GM04503 (cell line): Measurements from ENCODE around the gene UBE2L3.
"Not testable (repeated sequence)": the region's sequence is repeated elsewhere in the genome, so short reads cannot be mapped to it uniquely, and the experiment has no call there.

ENCODE experiments used
- DNase-seq: peaks from one replicate; pipeline ENCODE4 v3.0.0-alpha.2; 2012; ENCODE audit warnings: low read depth

UBE2L3 gene

DNA sequence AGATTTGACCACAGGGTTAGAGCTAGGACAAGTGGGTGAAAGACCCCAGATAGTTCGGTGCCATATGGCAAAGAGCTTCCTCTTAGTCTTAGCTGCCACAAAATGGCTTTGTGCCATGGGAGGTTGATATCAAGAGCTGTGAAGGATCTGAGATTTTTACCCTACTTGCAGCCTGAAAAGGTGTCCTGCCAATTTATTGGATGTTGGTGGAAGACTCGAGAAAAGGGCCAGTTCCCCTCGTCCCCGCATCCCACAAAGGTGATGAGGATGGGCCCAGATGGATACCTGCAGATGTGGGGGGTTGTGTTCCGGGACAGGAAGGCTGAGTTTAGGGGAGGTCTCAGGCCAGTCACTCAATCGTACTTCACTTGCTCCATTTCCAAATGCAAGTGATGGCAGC, 35.1 kb downstream of the UBE2L3 start:
- no peak for DNase-seq

DNA sequence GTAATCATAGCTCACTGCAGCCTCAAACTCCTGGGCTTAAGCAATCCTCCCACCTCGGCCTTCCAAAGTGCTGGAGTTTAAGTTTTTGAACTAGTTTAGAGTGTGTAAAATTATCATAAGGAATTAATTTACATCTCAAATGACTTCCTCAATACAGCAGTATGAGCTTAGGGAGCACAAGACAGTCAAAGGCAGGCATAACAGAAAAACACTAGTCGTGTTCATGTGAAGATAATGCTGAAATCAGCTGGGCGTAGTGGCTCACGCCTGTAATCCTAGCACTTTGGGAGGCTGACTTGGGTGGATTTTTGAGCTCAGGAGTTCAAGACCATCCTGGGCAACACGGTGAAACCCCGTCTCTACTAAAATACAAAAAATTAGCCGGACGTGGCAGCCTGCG, 36.5 kb downstream of the UBE2L3 start:
- DNase-seq: no peak

DNA sequence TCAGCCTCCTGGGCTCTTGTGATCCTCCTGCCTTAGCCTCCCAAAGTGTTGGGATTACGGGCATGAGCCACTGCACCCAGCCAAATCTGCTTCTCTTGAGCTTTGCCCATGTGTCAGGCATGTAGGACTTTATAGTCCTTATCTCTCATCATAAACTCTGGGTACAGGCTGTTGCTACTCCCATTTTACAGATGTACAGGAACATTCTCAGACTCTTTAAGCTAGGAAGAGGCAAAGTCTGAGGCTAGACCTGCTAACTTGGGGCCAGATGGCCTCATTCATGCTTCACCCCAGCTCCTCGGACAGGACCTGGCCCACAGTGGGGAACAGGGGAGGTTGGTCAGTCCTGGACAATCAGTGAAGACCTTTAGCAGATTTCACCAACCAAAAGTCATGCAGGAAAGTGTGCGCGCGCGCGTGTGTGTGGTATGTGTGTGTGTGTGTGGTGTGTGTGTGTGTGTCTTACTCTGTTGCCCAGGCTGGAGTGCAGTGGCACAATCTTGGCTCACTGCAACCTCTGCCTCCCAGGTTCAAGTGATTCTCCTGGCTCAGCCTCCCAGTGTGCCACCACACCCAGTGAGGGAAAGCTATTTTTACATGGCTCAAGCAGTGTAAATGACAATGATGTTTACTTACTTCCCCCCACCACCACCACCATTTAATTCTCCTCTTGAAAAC, 38.5 kb downstream of the UBE2L3 start:
- DNase-seq: no peak

DNA sequence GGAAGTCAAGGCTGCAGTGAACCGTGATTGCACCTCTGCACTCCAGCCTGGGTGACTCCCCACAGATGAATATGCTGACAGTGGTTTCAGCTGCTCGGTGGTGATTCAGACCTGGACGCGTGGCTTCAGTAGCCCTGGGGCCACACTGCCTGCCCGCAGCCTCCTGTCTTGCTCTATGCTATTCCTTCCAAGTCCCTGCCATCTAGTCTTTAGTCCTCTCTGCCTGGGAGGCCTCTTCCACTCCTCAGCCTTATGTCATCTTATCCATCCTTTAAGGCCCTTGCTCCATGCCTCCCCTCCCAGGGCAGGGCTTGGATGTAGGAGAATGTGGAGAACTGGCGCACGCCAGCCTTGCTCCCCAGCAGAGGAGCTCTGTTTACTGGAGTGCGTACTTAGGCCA, 39.3 kb downstream of the UBE2L3 start:
- DNase-seq: no peak

DNA sequence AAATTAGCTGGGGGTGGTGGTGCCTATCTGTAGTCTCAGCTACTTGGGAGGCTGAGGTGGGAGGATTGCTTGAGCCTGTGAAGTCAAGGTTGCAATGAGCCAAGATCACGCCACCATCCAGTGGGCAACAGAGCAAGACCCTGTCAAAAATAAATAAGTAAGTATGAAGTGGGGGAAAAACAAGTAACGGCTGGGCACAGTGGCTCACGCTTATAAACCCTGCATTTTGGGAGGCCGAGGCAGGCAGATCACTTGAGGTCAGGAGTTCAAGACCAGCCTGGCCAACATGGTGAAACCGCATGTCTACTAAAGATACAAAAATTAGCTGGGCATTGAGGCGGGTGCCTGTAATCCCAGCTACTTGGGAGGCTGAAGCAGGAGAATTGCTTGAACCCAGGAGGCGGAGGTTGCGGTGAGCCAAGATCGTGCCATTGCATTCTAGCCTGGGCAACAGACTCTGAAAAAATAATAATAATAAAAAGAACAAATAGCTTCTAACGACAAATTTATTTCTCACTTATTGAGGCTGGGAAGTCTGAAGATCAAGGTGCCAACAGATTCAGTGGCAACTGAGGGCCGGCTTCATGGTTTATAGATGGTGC, 42.1 kb downstream of the UBE2L3 start:
- DNase-seq: not testable (repeated sequence)

DNA sequence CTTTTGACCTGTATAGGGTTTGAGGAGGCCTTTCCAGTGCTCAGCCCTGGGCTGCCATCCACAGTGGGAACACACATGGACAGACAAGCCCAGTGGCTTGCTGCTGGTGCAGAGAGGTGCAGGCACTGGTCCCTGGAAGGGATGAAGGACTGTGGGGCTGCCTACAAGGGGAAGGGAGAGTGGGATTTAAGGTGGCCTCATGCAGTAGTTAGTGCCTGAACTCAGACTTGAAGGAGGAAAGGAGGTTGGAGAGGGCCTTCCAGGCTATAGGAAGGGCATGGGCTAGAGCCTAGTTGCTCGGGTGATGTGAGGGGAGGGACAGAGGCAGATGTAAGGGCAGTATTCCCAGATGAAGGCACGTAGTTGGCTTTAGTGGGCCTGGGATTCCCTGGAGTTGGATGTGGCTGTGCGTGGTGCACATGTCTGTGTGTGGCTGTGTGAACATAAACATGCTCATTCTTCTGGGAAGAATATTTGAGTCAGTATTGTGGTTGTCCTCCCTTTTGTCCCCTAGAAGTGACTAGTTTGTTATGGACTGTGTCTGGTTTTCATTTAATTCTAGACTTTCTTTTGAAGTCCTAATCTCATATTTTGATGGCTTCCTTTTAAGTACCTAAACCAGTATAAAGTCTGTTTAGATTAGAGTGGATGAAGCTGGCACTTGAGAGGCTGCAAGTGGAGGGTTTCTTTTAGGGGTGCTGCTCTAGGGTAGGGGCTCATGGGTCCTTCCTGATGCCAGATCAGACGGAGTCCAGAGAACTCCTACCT, 43.9 kb downstream of the UBE2L3 start:
- no peak for DNase-seq

DNA sequence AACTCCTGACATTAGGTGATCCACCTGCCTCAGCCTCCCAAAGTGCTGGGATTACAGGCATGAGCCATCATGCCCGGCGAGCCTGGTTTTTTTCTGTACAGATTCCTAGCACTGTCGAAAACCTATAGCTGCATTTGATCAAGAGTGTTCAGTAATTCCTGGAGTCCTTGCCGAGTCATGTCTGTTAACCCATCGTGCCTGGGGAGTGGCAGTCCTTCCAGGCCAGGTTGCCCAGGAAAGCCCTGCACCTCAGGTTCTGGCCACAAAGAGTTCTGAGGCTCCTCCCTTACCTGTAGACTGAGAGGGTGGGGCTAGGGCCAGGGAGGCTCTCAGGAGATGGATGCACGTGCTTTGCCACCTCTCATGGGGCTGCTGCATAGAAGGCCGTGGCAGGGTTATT, 45.3 kb downstream of the UBE2L3 start:
- DNase-seq: no peak

DNA sequence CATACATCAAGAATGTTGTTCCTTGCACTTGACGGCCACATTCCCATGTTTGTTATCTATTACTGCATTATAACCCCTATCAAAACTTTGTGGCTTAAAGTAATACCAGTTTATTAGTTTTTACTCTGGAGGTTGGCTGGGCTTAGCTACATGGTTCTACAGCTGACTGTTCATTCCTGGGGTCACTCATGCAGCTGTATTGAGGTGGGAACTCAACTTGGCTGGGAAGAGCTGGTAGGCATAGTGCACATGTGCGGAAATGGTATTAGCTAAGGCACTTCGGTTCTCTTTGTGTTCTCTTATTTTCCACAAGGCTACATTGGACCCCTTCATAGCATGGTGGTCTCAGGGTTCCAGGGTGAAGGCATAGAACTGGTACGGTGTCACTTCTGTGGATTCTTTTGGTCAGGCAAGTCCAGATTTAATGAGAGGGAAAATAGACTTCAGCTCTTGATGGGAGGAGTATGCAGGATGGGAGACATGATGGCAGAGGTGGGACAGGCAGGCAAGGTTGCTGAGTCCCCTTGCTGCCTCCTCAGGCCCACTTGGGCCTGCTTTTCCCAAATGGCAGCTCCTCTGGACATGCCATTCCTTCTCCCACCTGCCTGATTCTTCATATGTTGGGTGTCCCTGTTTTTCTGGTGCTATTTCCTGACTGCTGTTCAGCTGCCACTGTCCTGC, 46.2 kb downstream of the UBE2L3 start:
- DNase-seq: no peak

DNA sequence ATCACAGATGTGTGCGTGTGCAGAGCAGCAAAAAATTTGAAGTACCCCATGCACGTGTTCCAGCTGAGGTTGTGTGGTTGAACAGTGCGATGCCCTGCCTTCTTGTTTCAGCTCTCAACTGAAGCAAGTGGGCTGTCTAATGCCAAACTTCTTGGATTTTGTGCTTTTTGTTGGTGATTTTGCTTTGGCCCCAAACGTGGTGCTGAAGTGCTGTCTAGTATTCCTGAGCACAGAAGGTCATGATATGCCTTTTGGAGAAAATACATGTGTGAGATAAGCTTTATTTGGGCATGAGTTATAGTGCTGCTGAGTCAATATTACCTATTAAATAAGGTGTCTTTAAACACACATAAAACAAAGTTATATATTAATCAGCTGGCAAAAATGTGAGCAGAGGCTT, 48.2 kb downstream of the UBE2L3 start:
- DNase-seq: no peak

DNA sequence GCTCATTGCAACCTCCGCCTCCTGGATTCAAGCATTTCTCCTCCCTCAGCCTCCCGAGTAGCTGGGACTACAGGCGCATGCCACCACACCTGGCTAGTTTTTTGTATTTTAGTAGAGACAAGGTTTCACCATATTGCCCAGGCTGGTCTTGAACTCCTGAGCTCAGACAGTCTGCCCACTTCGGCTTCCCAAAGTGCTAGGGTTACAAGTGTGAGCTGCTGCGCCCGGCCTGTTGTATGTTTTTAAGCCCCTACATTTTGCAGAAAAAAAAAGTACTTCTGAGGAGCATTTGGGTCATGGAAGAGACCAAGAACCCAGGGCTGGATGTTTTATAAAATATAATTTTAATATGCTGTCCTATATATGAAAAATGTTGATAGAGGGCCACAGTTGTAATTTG, 49.8 kb downstream of the UBE2L3 start:
- not testable (repeated sequence) for DNase-seq

DNA sequence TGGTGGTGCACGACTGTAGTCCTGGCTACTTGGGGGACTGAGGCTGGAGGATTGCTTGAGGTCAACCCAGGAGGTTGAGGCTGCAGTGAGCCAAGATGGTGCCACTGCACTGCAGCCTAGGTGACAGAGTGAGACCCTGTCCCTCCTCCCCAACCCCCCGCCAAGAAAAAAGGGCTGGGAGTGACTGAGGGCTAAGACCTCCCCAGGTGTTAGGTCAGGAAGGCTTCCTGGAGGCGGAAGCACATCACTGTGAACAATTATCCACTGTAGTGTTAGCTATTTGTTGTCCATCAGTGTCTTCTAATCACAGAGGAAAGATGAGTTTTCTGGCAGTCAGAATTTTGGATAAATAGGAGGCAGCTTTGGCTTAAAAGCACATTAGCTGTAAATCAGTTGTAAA, 53.5 kb downstream of the UBE2L3 start:
- no peak for DNase-seq

DNA sequence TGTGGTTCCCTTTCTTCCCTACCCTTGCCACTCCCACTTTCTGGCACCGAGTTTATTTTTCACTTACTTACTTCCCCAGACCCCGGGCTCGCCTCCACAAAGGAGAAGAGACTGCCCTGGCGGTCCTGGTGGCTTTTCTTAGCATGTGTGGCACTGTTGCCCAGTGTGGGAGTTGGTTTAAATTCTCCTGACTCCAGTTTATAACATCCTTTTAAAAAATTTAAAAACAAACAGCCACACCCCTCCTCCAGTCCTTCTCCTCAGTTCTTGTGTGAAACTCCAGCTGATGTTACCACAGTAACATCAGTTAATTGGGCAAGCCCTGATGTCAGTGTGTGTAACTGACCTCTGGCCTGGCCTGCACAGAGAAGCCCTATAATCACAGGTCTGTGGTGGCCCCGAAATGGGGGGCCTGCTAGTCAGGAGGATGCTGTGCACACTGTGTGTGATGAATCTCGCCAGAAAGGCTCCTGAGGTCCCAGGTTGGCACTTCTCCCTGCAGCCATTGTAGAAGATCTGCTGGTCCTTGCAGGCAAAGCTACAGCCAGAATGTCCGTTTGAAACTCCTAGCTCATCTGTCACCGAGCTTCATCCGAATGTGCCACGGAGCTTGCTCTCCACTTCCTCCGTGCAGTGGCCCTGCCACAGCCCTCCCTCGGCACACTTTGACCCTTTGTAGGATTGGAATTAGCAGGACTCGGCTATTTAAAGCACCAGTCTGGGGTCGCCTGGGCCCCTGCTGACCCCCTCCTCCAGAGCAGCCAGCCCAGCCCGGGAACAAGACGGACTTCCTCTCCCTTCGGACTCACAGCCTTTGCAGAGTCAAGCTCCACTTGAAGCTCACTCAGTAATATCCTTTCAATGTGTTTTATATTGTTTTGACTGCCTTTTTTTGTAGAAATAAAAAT, 54.8 kb downstream of the UBE2L3 start:
- DNase-seq: no peak

DNA sequence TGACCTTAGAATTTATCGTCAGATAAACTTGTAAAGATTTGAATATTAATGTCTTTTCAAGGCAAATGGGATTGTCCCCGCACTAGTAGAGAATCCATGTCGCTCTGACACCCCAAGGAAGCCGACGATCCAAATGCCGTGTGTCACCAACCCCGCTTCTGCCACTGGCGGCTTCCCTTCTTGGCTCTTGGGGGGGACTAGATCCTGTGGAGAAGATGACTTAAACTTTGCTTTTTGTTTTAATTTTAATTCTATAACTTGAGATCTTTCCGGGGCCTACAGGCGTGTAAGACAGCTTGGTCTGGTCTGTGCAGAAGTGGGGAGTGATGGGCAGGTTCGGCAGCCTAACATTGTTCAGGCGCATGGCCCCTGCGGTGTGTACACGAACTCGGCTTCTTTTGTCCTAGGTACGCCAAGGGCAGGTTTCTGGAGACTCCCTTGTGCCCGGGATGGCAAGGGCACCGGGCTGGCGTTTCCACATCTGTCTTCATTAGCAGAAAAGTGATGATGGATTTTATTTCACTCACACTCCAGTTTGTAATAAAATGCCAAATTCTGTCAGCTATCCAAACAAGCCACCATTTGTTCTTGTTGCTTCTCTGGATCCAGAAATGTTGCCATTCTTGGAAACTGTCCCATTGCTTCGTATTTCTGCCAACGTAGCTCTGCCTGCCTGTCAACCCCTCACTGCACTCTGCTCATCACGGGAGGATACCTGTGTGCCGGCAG, 55.6 kb downstream of the UBE2L3 start:
- DNase-seq: no peak

DNA sequence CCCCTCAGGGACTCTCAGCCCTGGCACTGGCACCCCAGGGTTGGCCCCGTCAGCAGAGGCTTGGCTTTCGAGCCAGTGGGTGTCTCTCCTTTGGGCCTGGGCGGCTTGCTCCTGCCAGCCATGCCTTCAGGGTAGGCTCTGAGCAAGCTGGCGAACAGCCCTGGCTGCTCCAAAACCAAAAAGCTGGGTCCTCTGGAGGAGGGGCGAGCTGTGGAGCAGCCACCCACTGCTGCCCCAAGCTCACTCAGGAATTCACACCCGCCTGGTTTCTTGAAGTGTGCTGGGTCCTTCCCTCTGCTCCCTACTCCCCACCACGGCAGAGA, 56.1 kb downstream of the UBE2L3 start:
- no peak for DNase-seq

DNA sequence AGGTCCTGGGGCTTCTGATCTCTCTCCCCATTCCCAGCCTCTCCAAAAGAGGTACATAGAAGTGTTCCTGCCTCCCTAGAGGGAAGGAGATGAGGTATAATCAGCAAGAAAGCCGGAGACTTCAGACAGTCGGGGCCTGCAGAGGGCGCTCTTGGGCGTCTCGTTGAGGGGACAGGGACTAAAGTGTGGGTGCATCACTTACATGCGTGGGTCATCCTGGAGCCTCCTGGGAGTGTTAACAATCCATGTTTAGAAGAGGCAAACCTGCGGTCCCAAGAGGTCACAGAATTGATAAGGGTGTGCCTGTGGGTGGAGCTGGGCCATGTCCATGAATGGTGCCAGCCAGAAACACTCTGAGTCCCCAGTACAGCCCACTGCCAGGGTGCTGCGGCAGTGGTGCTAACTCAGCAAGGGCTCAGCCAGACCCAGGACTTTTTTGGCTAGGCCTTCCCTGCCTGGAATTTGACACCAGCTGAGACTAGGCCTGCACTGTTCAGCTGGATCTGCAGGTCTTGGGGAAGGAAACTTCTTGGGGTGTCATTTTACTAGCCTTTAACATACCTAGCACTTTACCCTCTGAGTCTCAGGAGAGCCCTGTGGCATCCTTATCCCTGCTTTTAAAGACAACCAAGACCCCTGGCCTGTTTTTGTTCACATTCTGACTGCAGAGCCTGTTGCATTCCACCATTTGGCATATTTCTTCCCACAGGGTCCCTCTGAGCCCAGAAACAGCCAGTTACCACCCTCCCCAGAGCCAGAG, 56.8 kb downstream of the UBE2L3 start:
- no peak for DNase-seq

DNA sequence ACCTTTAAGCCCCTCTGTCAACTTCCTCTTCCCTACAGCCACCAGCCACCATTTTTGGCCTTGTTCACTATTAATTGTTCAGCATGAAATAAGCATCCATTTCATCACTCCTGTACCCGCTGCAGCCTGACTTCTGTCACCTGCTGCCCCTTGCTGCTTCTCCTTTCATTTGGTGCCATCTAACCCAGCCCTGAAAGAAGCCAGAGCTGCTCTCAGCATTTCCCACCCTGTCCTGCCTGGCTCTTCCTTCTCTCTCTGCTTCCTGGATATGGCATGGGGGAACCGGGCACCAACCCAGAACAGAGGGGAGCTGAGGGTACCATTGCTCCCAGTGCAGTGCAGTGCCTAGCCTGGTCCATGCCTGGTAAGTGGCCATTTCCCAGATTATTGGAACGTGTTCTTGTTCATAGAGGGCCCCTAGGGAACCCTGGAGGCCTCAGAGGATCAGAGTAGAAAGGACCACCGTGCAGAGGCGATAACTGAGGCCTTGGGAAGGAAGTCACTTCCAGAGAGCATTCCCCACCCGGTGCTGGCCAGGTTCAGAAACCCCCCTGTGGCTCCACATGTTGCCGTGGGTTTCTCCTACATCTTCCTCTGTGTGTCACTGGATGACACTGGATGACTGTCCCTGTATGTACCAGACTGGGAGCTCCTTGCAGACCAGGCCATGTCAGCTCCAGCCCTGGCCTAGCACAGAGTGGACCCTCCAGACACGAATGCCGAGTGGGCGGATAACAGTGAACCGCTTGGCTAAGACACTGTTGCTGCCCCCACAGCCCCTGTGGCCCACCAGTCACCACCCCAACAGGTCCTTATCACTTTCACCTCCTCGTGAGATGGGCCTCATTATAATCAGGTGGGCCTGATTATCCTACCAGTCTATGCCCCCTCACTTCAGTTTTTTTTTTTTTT, 57.6 kb downstream of the UBE2L3 start:
- no peak for DNase-seq

DNA sequence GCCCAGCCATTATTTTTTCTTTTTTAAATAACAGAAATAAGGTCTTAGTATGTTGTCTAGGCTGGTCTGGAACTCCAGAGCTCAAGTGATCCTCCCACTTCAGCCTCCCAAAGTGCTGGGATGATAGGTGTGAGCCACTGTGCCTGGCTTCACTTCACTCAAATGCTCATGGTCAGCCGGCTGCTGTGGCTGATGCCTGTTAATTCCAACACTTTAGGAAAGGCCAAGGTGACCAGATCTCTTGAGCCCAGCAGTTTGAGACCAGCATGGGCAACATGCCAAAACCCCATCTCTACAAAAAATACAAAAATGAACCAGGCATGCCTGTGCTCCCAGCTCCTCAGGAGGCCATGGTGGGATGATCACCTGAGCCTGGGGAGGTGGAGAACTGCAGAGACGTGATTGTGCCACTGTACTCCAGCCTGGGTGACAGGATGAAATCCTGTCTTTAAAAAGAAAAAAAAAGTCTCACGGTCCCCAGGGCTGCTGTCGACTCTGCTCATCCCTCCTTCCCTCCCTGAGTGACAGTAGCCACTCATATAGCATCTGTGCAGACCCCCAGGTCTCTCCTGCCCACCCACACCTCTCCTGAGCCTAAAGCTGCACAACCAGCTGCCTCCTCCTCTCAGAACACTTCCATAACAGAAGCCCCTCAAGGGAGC, 58.7 kb downstream of the UBE2L3 start:
- DNase-seq: no peak

DNA sequence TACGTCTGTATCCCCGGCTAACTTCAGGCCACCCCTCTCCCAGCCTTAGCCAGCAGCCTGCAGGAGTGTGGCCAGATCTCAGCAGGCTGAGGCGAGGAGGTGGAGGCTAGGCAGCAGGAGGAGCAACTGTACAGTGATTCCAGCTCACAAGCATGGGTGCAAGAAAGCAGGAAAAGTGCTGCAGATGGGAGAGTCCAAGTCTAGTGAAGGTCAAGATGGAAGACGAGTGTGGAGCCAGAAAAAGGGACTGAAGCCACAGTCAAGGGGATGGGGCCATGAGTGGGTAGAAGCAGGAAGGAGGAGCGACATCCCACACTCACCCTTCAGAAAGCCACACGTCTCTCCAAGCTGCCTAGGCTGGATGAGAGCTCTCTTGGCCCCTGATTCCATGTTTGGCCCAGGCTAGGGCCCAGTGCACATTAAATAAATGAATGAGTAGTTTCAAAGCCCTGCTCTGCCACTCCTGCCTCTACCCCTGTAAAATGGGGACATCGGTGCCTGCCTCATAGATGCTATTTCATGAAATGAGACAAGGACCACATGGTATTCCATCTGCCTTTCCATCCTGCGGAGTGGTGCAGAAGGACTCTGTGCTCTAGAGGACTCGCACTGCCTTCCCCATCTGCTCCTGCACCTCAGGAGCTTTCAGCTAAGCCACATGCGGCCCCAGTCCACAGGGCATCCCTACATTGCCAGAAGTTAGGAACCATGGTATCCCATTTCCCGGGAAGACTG, 59.4 kb downstream of the UBE2L3 start:
- DNase-seq: no peak
